Activated CD8-positive, alpha-beta memory T cell treated with anti-CD3 and anti-CD28 coated beads for 24 hours (primary cell): ENCODE data around the gene OR2C1.
A peak's percentile ranks its signal among the peaks of the same experiment; 100 is the strongest.

Experiments used
- DNase-seq: peaks from one replicate; pipeline ENCODE4 v3.0.0-alpha.2; 2020

The OR2C1 gene

DNA sequence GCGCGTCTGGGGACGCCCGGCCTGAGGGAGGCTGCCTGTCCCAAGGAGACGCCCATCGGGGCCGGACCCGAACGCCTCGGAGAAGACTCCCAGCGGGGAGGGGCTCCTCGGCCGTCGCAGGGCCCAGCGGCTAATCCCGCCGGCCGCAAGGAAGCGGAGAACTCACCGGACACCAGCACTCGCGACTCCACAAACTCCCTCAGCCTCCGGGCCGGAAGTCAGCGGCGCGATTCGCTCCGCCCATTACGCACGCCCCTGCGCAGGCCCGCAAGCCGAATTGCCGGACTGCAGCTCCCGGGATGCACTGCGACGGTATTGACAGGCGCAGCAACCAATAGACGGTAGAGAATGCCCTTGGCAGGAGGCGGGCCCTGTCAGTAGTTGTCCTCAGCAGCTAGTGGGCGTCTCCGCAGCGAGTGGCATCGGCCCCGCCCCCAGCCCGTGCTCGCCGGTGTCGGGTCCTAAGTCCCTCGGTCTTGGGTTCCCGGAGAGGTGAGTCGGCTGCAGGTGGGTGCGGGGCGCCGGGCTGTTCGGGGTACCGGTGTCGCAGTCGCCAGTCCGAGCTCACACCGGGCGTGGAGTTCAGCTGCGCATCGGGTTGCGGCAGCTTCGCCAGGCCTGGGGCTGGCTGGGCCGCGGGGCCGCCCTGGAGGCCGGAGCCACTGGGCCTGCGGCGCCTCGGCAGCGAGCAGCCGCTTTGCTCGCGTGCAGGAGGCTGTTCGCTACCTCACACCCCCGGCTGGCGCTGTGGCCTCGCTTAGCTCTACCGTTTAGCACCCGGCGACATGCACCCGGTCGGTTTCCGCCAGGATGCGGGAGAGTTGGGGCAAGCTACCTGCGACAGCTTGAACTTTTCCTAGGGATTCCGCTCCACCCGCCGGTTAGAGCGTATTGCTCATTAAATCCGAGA lies 45.3 kb downstream of the OR2C1 start, which contains the start of the genes ZNF174 and ZSCAN32:
Gene ZNF174 (plus strand): TSS at position 437 of the 910 bp plus-strand sequence. CDS start 790 bp downstream, outside the sequence.
Gene ZSCAN32 (minus strand): TSS at position 226 of the 910 bp plus-strand sequence. CDS start 3,447 bp downstream, outside the sequence.
- DNase-seq, result peak; percentile 99

DNA sequence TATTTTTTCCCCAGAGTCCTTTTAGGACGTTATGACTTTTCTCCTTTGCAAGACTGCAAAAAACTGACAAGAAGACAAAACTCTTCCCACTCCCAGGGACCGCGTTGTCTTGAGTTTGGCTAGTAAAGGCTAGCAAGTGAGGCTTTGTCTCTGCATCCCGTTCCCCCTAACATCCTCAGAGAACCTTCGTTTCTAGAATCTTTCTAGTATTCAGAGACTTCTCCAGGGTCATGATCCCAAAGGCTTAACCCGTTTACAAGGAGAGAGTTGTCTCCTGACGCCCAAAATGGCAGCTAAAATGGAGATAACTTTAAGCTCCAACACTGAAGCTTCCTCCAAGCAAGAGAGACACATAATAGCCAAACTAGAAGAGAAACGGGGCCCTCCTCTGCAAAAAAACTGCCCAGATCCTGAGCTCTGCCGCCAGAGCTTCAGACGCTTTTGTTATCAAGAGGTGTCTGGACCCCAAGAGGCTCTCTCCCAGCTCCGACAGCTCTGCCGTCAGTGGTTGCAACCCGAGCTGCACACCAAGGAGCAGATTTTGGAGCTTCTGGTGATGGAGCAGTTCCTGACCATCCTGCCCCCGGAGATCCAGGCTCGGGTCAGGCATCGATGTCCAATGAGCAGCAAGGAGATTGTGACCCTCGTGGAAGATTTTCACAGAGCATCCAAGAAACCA lies 46.2 kb downstream of the OR2C1 start:
- no peak for DNase-seq
